Spleen (tissue), 7 donors: ENCODE measurements around the gene TXN2.

Source experiments
- CTCF ChIP-seq, 11 experiments: fragments of 200-600 bp in 7 of 11; fragments of 450-650 bp in 4 of 11; sonication (generic) in 4 of 11; IDR thresholded peaks in 8 of 11; conservative IDR thresholded peaks in 3 of 11; 1 replicate in 7 of 11; 2 replicates in 4 of 11; pipeline versions ENCODE4 v1.4.0 to v1.8.0; 2016 to 2021; ENCODE audit warnings: antibody characterized with exemption in 11 of 11, inconsistent platforms in 4 of 11, mild to moderate bottlenecking in 1 of 11
- POLR2A ChIP-seq, 3 donors: fragments of 450-650 bp; IDR thresholded peaks; one replicate each; pipeline ENCODE4 v1.5.1; 2017; ENCODE audit warnings: antibody characterized with exemption in 3 of 3, mild to moderate bottlenecking in 1 of 3
- POLR2AphosphoS5 ChIP-seq, 3 donors: sonication (generic); formaldehyde crosslinking; IDR thresholded peaks; one replicate each; pipeline ENCODE4 v1.5.1; 2017; ENCODE audit warnings: antibody characterized with exemption in 3 of 3
- donor health status: DM: no; HTN: no; CAD: no; lungs with moderate emphysema.
- donor health status: DM: no; HTN: no; CAD: no.
- donor health status: DM: no; HTN: no; CAD: no.

GRCh38 chr22:36445158-36445668, 36.2 kb downstream of the TXN2 start:
- TF ChIP-seq CTCF (IDR thresholded peaks at IDR 0.05 in 8 of 11, conservative IDR thresholded peaks at IDR 0.05 in 3 of 11), result no peak
- TF ChIP-seq POLR2A (IDR thresholded peaks at IDR 0.05), result no peak
- peak in 2 of 3 donors; percentile 24 to 47 for TF ChIP-seq POLR2AphosphoS5 (IDR thresholded peaks at IDR 0.05)
